ENCODE data around the gene ARFIP2.

The ARFIP2 gene

DNA sequence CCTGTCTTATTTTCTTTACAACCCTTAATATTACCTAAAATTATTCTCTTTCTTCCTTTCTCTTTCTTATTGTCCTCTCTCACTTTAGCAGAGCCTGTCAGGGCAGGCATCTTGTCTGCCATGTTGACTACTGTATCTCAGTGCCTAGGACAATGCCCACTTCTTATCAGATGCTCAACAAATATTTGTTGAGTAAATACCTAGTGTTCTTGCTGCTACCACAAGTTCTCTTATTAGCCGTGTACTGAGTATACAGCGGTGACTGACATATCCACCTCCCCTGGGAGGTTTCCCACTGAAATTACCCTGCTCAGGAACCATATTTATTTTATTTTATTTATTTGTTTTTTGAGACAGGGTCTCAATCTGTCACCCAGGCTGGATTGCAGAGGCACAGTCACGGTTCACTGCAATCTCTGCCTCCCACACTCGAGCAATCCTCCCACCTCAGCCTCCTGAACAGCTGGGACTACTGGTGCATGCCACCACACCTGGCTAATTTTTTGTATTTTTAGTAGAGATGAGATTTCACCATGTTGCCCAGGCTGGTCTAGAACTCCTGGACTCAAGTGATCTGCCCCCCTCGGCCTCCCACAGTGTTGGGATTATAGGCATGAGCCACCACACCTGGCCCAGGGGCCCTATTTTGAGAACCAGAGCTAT is 47.0 kb downstream of the ARFIP2 start:
- H3K4me3 ChIP-seq (ENCODE audit: low read length), result no peak overlapping the region
- TF ChIP-seq, protein P1, sequence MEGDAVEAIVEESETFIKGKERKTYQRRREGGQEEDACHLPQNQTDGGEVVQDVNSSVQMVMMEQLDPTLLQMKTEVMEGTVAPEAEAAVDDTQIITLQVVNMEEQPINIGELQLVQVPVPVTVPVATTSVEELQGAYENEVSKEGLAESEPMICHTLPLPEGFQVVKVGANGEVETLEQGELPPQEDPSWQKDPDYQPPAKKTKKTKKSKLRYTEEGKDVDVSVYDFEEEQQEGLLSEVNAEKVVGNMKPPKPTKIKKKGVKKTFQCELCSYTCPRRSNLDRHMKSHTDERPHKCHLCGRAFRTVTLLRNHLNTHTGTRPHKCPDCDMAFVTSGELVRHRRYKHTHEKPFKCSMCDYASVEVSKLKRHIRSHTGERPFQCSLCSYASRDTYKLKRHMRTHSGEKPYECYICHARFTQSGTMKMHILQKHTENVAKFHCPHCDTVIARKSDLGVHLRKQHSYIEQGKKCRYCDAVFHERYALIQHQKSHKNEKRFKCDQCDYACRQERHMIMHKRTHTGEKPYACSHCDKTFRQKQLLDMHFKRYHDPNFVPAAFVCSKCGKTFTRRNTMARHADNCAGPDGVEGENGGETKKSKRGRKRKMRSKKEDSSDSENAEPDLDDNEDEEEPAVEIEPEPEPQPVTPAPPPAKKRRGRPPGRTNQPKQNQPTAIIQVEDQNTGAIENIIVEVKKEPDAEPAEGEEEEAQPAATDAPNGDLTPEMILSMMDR (conservative IDR thresholded peaks at IDR 0.05; ENCODE audit: low read depth, low read length), result no peak
- DNase-seq (ENCODE audit: low read depth), result no peak

DNA sequence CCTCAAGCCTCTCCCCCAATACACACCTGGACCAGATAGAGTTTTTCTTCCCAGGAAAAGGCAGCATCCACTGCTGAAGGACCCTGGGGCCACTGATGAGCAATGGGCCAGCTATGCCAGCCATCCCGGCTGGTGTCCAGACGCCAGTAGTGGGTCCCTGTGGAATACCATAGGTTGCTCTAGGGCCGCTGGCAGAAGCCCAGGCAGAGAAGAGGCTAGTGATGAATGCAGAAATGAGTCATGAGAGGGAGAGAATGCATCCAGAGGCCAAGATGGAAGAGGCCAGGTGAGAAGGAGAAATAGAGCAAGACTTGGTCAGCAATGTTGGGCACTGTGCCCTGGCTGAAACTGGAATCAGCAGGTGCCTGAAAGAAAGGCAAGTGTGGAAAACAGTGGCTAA is 49.3 kb downstream of the ARFIP2 start:
- no peak for DNase-seq (ENCODE audit: low read depth)
- no peak overlapping the region for H3K4me3 ChIP-seq (ENCODE audit: low read length)
- TF ChIP-seq, protein P1 (conservative IDR thresholded peaks at IDR 0.05; ENCODE audit: low read depth, low read length), result no peak

- H3K4me3 ChIP-seq (ENCODE audit: low read length), result no peak overlapping the region
- DNase-seq (ENCODE audit: low read depth), result no peak
- TF ChIP-seq, protein P1 (conservative IDR thresholded peaks at IDR 0.05; ENCODE audit: low read depth, low read length), result no peak
Observed at GRCh38 chr11:6427516-6427915, 53.6 kb downstream of the ARFIP2 start.
